ENCODE data around the gene ZNF853. TPM values are rescaled to one million over a fixed set of nuclear protein-coding genes. Genes with fewer than 3 reads are reported as not detected.
A peak's percentile ranks its signal among the peaks of the same experiment; 100 is the strongest.

ZNF853 gene
- total RNA-seq, 1 donor = under 0.01 TPM

DNA sequence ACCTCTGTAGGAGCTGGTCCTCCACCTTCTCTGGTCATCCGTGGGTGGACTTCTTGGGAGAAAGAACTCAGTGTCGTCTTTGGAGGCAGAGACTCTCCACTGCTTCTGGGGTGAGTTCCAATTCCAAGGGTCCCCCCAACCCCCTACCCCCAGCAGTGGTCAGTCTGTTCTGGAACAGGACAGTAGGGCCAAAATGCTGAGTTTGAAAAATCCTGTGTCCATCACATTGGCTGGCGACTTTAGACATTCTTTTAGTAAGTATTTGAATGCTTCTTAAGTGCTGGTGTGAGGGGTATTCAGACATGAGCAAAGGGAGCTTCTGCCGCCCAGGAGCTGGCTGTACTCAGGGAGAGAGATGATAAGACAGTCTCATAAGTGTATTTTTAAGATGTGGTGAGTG is 23.6 kb downstream of the ZNF853 start:
- DNase-seq (ENCODE audit: low read depth) = no peak
- TF ChIP-seq, protein P1, sequence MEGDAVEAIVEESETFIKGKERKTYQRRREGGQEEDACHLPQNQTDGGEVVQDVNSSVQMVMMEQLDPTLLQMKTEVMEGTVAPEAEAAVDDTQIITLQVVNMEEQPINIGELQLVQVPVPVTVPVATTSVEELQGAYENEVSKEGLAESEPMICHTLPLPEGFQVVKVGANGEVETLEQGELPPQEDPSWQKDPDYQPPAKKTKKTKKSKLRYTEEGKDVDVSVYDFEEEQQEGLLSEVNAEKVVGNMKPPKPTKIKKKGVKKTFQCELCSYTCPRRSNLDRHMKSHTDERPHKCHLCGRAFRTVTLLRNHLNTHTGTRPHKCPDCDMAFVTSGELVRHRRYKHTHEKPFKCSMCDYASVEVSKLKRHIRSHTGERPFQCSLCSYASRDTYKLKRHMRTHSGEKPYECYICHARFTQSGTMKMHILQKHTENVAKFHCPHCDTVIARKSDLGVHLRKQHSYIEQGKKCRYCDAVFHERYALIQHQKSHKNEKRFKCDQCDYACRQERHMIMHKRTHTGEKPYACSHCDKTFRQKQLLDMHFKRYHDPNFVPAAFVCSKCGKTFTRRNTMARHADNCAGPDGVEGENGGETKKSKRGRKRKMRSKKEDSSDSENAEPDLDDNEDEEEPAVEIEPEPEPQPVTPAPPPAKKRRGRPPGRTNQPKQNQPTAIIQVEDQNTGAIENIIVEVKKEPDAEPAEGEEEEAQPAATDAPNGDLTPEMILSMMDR (IDR thresholded peaks at IDR 0.05; ENCODE audit: insufficient read depth, low read depth, low read length) = no peak

DNA sequence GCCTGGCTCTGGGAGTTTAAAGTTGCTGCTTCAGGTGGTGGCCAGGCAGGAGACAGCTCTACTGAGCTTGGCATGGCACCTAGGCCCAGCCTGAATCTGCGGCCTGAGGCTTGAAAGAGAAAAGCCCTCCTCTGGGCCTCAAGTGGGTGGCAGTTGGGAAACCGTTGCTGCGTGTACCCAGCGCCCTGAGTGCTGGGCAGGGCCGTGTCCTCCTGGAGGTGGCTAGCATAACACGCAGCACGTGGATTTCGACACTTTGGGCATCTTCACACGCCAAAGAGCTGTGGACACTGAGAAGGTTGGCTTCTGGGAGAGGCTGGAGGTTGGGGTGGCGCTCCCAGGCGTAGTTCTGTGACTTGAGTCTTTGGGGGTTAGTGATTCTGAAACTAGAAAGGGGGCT is 24.2 kb downstream of the ZNF853 start:
- DNase-seq (ENCODE audit: low read depth) = no peak
- no peak overlapping the region for H3K4me3 ChIP-seq (ENCODE audit: low read depth, low read length)
- TF ChIP-seq, protein P1 (IDR thresholded peaks at IDR 0.05; ENCODE audit: insufficient read depth, low read depth, low read length) = no peak

More for the DNA sequence above, 23.6 kb downstream of the ZNF853 start:
- no peak overlapping the region for H3K4me3 ChIP-seq (ENCODE audit: low read depth, low read length)

DNA sequence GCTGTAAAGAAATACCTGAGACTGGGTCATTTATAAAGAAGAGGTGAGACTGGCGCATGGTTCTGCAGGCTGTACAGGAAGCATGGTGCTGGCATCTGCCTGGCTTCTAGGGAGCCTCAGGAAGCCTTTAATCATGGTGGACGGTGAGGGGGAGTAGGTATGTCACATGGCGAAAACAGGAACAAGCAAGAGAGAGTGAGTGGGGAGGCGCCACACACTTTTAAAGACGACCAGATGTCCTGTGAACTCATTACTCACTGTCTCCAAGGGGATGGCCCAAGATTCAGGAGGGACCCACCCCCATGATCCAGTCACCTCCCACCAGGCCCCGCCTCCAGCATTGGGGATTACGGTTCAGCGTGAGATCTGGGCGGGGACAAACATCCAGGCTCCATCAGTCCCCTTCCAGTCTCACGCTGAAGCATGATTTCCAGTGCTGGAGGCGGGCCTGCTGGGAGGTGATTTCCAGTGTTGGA is 24.9 kb downstream of the ZNF853 start:
- no peak overlapping the region for H3K4me3 ChIP-seq (ENCODE audit: low read depth, low read length)
- DNase-seq (ENCODE audit: low read depth) = peak; percentile 65
- TF ChIP-seq, protein P1 (IDR thresholded peaks at IDR 0.05; ENCODE audit: insufficient read depth, low read depth, low read length) = no peak

DNA sequence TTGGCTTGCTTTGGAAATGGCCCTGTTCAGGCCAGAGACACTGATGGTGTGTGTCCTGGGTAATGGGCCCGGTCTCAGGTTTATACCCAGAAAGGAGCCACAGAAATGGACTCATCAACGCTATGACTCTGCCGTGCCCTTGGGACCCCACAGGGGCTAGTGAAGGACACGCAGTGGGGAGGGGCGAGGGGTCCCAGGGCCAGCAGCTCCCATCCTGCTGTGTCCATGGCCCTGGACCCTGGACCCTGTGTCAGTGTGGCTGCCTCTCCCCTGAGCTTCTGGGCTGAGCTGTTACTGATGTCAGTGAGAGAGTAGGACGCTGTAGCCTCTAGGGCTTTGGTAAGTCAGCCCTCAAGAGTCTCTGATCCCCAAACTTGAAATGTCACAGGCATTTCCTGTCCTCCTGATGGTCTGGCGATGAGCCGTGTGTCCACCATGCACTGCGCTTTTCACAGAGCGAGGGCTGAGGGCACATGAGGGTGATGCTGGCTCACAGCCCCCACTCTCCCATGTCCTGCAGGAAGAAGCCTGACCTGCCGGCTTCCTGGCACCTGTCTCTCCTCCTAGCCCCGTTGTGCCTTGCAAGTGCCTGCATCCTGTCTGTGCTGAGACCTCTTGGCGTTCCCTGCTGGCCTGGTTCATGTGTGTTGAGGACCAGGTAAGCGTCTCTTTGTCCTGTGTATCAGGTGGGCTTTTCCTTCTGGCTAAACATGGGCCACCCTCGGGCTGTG is 26.1 kb downstream of the ZNF853 start:
- TF ChIP-seq, protein P1 (IDR thresholded peaks at IDR 0.05; ENCODE audit: insufficient read depth, low read depth, low read length) = no peak

DNA sequence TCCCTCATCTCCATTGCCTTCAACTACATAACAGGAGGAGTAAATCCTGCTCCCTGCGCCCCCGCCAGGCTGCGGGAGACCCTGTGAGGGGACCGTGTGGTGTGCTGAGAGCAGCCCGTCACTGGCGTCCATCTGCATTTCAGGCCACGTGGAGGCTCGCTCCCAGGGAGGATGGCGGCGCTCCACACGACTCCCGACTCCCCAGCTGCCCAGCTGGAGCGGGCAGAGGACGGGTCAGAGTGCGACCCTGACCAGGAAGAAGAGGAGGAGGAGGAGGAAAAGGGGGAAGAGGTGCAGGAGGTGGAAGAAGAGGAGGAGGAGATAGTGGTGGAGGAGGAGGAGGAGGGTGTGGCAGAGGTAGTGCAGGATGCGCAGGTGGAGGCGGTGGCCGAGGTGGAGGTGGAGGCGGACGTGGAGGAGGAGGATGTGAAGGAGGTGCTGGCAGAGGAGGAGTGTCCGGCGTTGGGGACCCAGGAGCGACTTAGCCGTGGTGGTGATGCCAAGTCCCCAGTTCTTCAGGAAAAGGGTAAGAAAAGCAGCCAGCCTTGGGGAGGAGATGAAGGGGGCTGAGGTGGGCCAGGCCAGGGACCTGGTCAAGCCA is 26.9 kb downstream of the ZNF853 start:
- H3K4me3 ChIP-seq (ENCODE audit: low read depth, low read length) = no peak overlapping the region
- TF ChIP-seq, protein P1 (IDR thresholded peaks at IDR 0.05; ENCODE audit: insufficient read depth, low read depth, low read length) = no peak
- no peak for DNase-seq (ENCODE audit: low read depth)

More for the DNA sequence above, 26.1 kb downstream of the ZNF853 start:
- H3K4me3 ChIP-seq (ENCODE audit: low read depth, low read length) = no peak overlapping the region
- no peak for DNase-seq (ENCODE audit: low read depth)

DNA sequence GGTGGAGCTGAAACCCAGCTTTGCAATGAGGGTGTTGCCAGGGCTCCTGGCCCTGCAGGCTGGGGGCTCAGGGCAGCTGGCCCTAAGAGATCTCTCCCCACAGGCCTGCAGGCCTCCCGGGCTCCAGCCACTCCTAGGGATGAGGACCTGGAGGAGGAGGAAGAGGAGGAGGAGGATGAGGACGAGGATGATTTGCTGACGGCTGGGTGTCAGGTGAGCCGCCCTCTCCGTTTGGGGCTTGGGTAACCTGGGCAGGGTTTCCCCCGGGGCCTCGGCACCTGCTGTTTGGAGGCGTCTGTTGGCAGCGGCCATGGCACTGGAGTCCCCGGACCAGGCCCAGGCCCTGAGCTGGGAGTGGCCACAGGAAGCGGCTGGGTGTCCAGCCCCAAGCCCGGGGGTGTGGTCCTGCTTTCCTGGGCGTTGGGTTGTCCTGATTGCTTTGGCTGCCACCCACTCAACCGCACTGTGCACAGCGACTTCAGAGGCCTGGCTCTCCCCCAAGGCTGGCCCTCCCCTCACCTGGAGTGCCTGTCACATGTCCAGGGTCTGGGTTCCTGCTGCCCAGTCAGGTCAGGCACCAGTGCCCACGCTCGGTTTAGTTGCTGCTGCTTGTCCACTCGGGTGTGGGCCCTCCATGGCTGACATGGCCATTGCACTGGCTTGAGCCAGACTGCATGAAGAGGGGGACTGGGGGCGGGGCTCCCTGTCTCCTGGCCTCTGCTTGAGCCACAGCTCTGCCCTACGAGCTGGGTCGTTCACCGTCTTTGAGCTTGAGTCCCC is 27.6 kb downstream of the ZNF853 start:
- no peak for DNase-seq (ENCODE audit: low read depth)
- TF ChIP-seq, protein P1 (IDR thresholded peaks at IDR 0.05; ENCODE audit: insufficient read depth, low read depth, low read length) = no peak
- no peak overlapping the region for H3K4me3 ChIP-seq (ENCODE audit: low read depth, low read length)

Data from fibroblast of villous mesenchyme (primary cell).